Mesodermal cell (in vitro differentiated cells): ENCODE data around the gene C1orf87.

Experiments
- H3K27ac ChIP-seq: 2 replicates; pipeline ENCODE4 v1.7.0; 2013; ENCODE audit warnings: mild to moderate bottlenecking, low read depth, low read length, moderate library complexity; ENCODE audit not compliant: severe bottlenecking
- H3K36me3 ChIP-seq: 2 replicates; pipeline ENCODE4 v1.7.1; 2013; ENCODE audit warnings: mild to moderate bottlenecking, low read length, moderate library complexity; ENCODE audit not compliant: control insufficient read depth, insufficient read depth
- H3K4me1 ChIP-seq: one replicate; pipeline ENCODE4 v1.7.1; 2013; ENCODE audit warnings: mild to moderate bottlenecking, low read length; ENCODE audit not compliant: insufficient read depth, control insufficient read depth, poor library complexity, severe bottlenecking
- H3K4me3 ChIP-seq: 2 replicates; pipeline ENCODE4 v1.7.0; 2013; ENCODE audit warnings: low read length, control low read depth, mild to moderate bottlenecking; ENCODE audit not compliant: insufficient read depth, poor library complexity, severe bottlenecking; ENCODE audit errors: extremely low read depth
- H3K9me3 ChIP-seq: 2 replicates; pipeline ENCODE4 v1.7.1; 2013; ENCODE audit warnings: mild to moderate bottlenecking, low read length, moderate library complexity; ENCODE audit not compliant: control insufficient read depth
- WGBS, 2 experiments: methylation state at CpG; one replicate each; pipeline ENCODE4 v1.1.5; 2013; ENCODE audit warnings: missing lambda C conversion rate in 2 of 2; ENCODE audit not compliant: insufficient coverage in 2 of 2; 5-methylcytosine and 5-hydroxymethylcytosine counted together

Gene C1orf87

GRCh38 chr1:59948990-59949389, 124.6 kb downstream of the C1orf87 start:
- H3K4me3 ChIP-seq, result no peak overlapping the region
- H3K36me3 ChIP-seq, result no peaks in the 10 kb centered on the region
- no peak overlapping the region for H3K27ac ChIP-seq
- H3K9me3 ChIP-seq, result no peaks in the 10 kb centered on the region
- H3K4me1 ChIP-seq, result peaks cover 5% of the 10 kb centered on the region
- WGBS, 2 experiments, result no CpG with 5 or more reads among the region's 1 CpG

- 17 to 25% methylated on average over 4 of the region's 6 CpGs for WGBS, 2 experiments
- Histone ChIP-seq H3K27ac (no peak overlapping the region), H3K4me1 (peaks cover 5% of the 10 kb centered on the region), H3K9me3 (no peaks in the 10 kb centered on the region), H3K4me3 (no peak overlapping the region), H3K36me3 (no peaks in the 10 kb centered on the region)
Measured at GRCh38 chr1:59947047-59947938, 126.3 kb downstream of the C1orf87 start.

- Histone ChIP-seq H3K4me1 (peaks cover 5% of the 10 kb centered on the region), H3K36me3 (no peaks in the 10 kb centered on the region), H3K27ac (no peak overlapping the region), H3K9me3 (no peaks in the 10 kb centered on the region), H3K4me3 (no peak overlapping the region)
- 80 to 89% methylated on average over 1 of the region's 1 CpG for WGBS, 2 experiments
Measured at GRCh38 chr1:59945790-59946189, 127.8 kb downstream of the C1orf87 start.
